HepG2 (cell line): ENCODE data around the gene OTC.

Experiments used
- CTCF ChIP-seq: sonication (generic); formaldehyde crosslinking; IDR thresholded peaks from 2 replicates; pipeline ENCODE4 v1.5.0; 2020; ENCODE audit warnings: mild to moderate bottlenecking, missing genetic modification reagents, moderate library complexity
- ESRRA ChIP-seq: sonication (generic); formaldehyde crosslinking; IDR thresholded peaks from 2 replicates; pipeline ENCODE4 v1.5.1; 2020; ENCODE audit warnings: mild to moderate bottlenecking, low read depth, missing genetic modification reagents
- JUN ChIP-seq: sonication (generic); formaldehyde crosslinking; IDR thresholded peaks from 2 replicates; pipeline ENCODE4 v1.4.0; 2020; ENCODE audit warnings: mild to moderate bottlenecking, missing genetic modification reagents
- MYC ChIP-seq: sonication (generic); formaldehyde crosslinking; IDR thresholded peaks from 2 replicates; pipeline ENCODE4 v1.9.0; 2021; ENCODE audit warnings: missing genetic modification reagents, borderline replicate concordance
- NCOA1 ChIP-seq: sonication (generic); formaldehyde crosslinking; IDR thresholded peaks from 2 replicates; pipeline ENCODE4 v1.9.0; 2021; ENCODE audit warnings: missing genetic modification reagents
- NPAS2 ChIP-seq: sonication (generic); formaldehyde crosslinking; IDR thresholded peaks from 2 replicates; pipeline ENCODE4 v1.8.0; 2022; ENCODE audit warnings: mild to moderate bottlenecking, missing genetic modification reagents, borderline replicate concordance
- PBX3 ChIP-seq: sonication (generic); formaldehyde crosslinking; IDR thresholded peaks from 2 replicates; pipeline ENCODE4 v1.8.1; 2023; ENCODE audit warnings: missing genetic modification reagents, inconsistent platforms, borderline replicate concordance
- POLR2AphosphoS2 ChIP-seq: IDR thresholded peaks from 2 replicates; pipeline ENCODE4 v1.6.1; 2011; ENCODE audit warnings: low read depth, low read length, improper control_type of control experiment
- SATB2 ChIP-seq: sonication (generic); formaldehyde crosslinking; IDR thresholded peaks from 2 replicates; pipeline ENCODE4 v1.5.0; 2020; ENCODE audit warnings: missing genetic modification reagents
- ZBTB33 ChIP-seq: sonication (generic); formaldehyde crosslinking; IDR thresholded peaks from 2 replicates; pipeline ENCODE4 v1.4.0; 2020; ENCODE audit warnings: missing genetic modification reagents
- ZFP1 ChIP-seq: IDR thresholded peaks from 2 replicates; pipeline ENCODE4 v1.6.1; 2016
- ZNF331 ChIP-seq: sonication (generic); formaldehyde crosslinking; IDR thresholded peaks from 2 replicates; pipeline ENCODE4 v1.4.0; 2020; ENCODE audit warnings: missing genetic modification reagents

- TF ChIP-seq MYC (CRISPR knock-in tag) (no peak), ZBTB33 (CRISPR knock-in tag) (no peak), JUN (CRISPR knock-in tag) (no peak), NPAS2 (CRISPR knock-in tag) (no peak), PBX3 (CRISPR knock-in tag) (no peak), SATB2 (CRISPR knock-in tag) (no peak), ESRRA (CRISPR knock-in tag) (no peak), ZNF331 (CRISPR knock-in tag) (no peak), POLR2AphosphoS2 (no peak), ZFP1 (no peak), CTCF (CRISPR knock-in tag) (no peak), NCOA1 (CRISPR knock-in tag) (no peak)
Measured at GRCh38 chrX:38312436-38312835, 40.0 kb upstream of the OTC start.
